ENCODE data around the gene CRKL.

The CRKL gene

GRCh38 chr22:20948450-20948849 is 31.2 kb downstream of the CRKL start:
- ChIA-PET POLR2A (no interaction called here), CTCF (no interaction called here)
- no peak for DNase-seq (ENCODE audit: extremely low spot score)
- TF ChIP-seq PKNOX1 (IDR thresholded peaks at IDR 0.05) (no peak), SUZ12 (IDR thresholded peaks at IDR 0.05) (no peak), SP1 (IDR thresholded peaks at IDR 0.05) (no peak), ARNT (IDR thresholded peaks at IDR 0.05) (no peak), CTBP1 (IDR thresholded peaks at IDR 0.05; ENCODE audit: borderline replicate concordance) (no peak), HDGF (IDR thresholded peaks at IDR 0.05; ENCODE audit: borderline replicate concordance) (no peak), FOXM1 (IDR thresholded peaks at IDR 0.05; ENCODE audit: borderline replicate concordance) (no peak), ELF4 (IDR thresholded peaks at IDR 0.05) (no peak), LEF1 (IDR thresholded peaks at IDR 0.05; ENCODE audit: borderline replicate concordance) (no peak), FOXA1 (IDR thresholded peaks at IDR 0.05) (no peak), NFRKB (IDR thresholded peaks at IDR 0.05) (no peak), TARDBP (IDR thresholded peaks at IDR 0.05) (no peak), L3MBTL2 (conservative IDR thresholded peaks at IDR 0.05) (no peak), BHLHE40 (IDR thresholded peaks at IDR 0.05; ENCODE audit: borderline replicate concordance) (no peak), FOXK2 (IDR thresholded peaks at IDR 0.05) (no peak), ZNF384 (IDR thresholded peaks at IDR 0.05) (no peak)

GRCh38 chr22:20948989-20949388 is 31.8 kb downstream of the CRKL start:
- DNase-seq (ENCODE audit: extremely low spot score): no peak
- TF ChIP-seq FOXK2 (IDR thresholded peaks at IDR 0.05) (no peak), FOXM1 (IDR thresholded peaks at IDR 0.05; ENCODE audit: borderline replicate concordance) (no peak), CTBP1 (IDR thresholded peaks at IDR 0.05; ENCODE audit: borderline replicate concordance) (no peak), PKNOX1 (IDR thresholded peaks at IDR 0.05) (no peak), HDGF (IDR thresholded peaks at IDR 0.05; ENCODE audit: borderline replicate concordance) (no peak), ARNT (IDR thresholded peaks at IDR 0.05) (no peak), ELF4 (IDR thresholded peaks at IDR 0.05) (no peak)
- CTCF ChIA-PET: no interaction called here
- POLR2A ChIA-PET: interaction anchor here (0.6 kb wide), 1 partner anchor 32 kb away, joined by 3 read pairs; the partner anchor contains the start of gene CRKL

- ChIA-PET POLR2A (interaction anchor here (1.5 kb wide), 1 partner anchor 32 kb away, joined by 4 read pairs; the partner anchor contains the start of gene LZTR1), CTCF (no interaction called here)
- TF ChIP-seq ELF4 (IDR thresholded peaks at IDR 0.05) (no peak), SUZ12 (IDR thresholded peaks at IDR 0.05) (no peak), BHLHE40 (IDR thresholded peaks at IDR 0.05; ENCODE audit: borderline replicate concordance) (no peak), FOXK2 (IDR thresholded peaks at IDR 0.05) (no peak), CTBP1 (IDR thresholded peaks at IDR 0.05; ENCODE audit: borderline replicate concordance) (no peak), FOXA1 (IDR thresholded peaks at IDR 0.05) (no peak)
- no peak for DNase-seq (ENCODE audit: extremely low spot score)
These were observed 32.5 kb downstream of the CRKL start for GRCh38 chr22:20949698-20950183.

GRCh38 chr22:20951151-20951931 is 34.1 kb downstream of the CRKL start:
- DNase-seq (ENCODE audit: extremely low spot score): no peak
- ChIA-PET POLR2A (interaction anchor here (1.5 kb wide), 1 partner anchor 31 kb away, joined by 4 read pairs; the partner anchor contains the start of gene LZTR1), CTCF (interaction anchor here (1.9 kb wide), 1 partner anchor 14 kb away, joined by 7 read pairs; no protein-coding TSS in a partner anchor)
- no peak for TF ChIP-seq L3MBTL2 (conservative IDR thresholded peaks at IDR 0.05)
- no peak for TF ChIP-seq NFRKB (IDR thresholded peaks at IDR 0.05)
- no peak for TF ChIP-seq HDGF (IDR thresholded peaks at IDR 0.05; ENCODE audit: borderline replicate concordance)
- TF ChIP-seq ARNT (IDR thresholded peaks at IDR 0.05): no peak
- TF ChIP-seq CTBP1 (IDR thresholded peaks at IDR 0.05; ENCODE audit: borderline replicate concordance): no peak

GRCh38 chr22:20951932-20952380 is 34.7 kb downstream of the CRKL start:
- POLR2A ChIA-PET: no interaction called here
- TF ChIP-seq L3MBTL2 (conservative IDR thresholded peaks at IDR 0.05) (no peak), FOXM1 (IDR thresholded peaks at IDR 0.05; ENCODE audit: borderline replicate concordance) (no peak), TARDBP (IDR thresholded peaks at IDR 0.05) (no peak), CTBP1 (IDR thresholded peaks at IDR 0.05; ENCODE audit: borderline replicate concordance) (no peak), NFRKB (IDR thresholded peaks at IDR 0.05) (no peak), PKNOX1 (IDR thresholded peaks at IDR 0.05) (no peak), SUZ12 (IDR thresholded peaks at IDR 0.05) (no peak), ELF4 (IDR thresholded peaks at IDR 0.05) (no peak), ARNT (IDR thresholded peaks at IDR 0.05) (no peak), FOXK2 (IDR thresholded peaks at IDR 0.05) (no peak)
- no peak for DNase-seq (ENCODE audit: extremely low spot score)

More at GRCh38 chr22:20951932-20952380, 34.7 kb downstream of the CRKL start:
- CTCF ChIA-PET: interaction anchor here (1.9 kb wide), 1 partner anchor 14 kb away, joined by 7 read pairs; no protein-coding TSS in a partner anchor

Data from HEK293T (cell line).